Neuronal stem cell (in vitro differentiated cells): ENCODE measurements around the gene PSMD7.
A peak's percentile ranks its signal among the peaks of the same experiment; 100 is the strongest.

Experiments
- DNase-seq: peaks from one replicate; pipeline ENCODE4 v3.0.0-alpha.2; 2013; ENCODE audit warnings: low spot score
- H2AFZ ChIP-seq: one replicate; pipeline ENCODE4 v1.6.1; 2013; ENCODE audit warnings: mild to moderate bottlenecking, low read length, inconsistent platforms
- H2AK5ac ChIP-seq: 2 replicates; pipeline ENCODE4 v1.6.1; 2013; ENCODE audit warnings: low read depth, mild to moderate bottlenecking, inconsistent platforms, low read length, moderate library complexity, mixed read lengths
- H2BK120ac ChIP-seq: 2 replicates; pipeline ENCODE4 v1.6.1; 2013; ENCODE audit warnings: low read depth, mild to moderate bottlenecking, inconsistent platforms, low read length, moderate library complexity, mixed read lengths
- H2BK12ac ChIP-seq: one replicate; pipeline ENCODE4 v1.6.1; 2013; ENCODE audit warnings: low read length, inconsistent platforms
- H2BK15ac ChIP-seq: 2 replicates; pipeline ENCODE4 v1.6.1; 2013; ENCODE audit warnings: mild to moderate bottlenecking, low read length, inconsistent platforms, mixed read lengths
- H2BK5ac ChIP-seq: one replicate; pipeline ENCODE4 v1.6.1; 2013; ENCODE audit warnings: inconsistent platforms, mild to moderate bottlenecking, low read length, moderate library complexity
- H3K14ac ChIP-seq: one replicate; pipeline ENCODE4 v1.6.1; 2013; ENCODE audit warnings: low read length, inconsistent platforms
- H3K18ac ChIP-seq: 2 replicates; pipeline ENCODE4 v1.6.1; 2013; ENCODE audit warnings: low read length, inconsistent platforms
- H3K23ac ChIP-seq: 2 replicates; pipeline ENCODE4 v1.6.1; 2013; ENCODE audit warnings: low read depth, mild to moderate bottlenecking, mixed read lengths, low read length, inconsistent platforms; ENCODE audit not compliant: poor library complexity
- H3K27ac ChIP-seq: replicated peaks from 3 replicates; pipeline ENCODE4 v1.5.1; 2013; ENCODE audit warnings: low read length, inconsistent platforms
- H3K27me3 ChIP-seq, 3 experiments: 2 replicates each; pipeline ENCODE4 v1.6.1; 2013; ENCODE audit warnings: low read length in 3 of 3, mild to moderate bottlenecking in 2 of 3, inconsistent platforms in 1 of 3, low read depth in 1 of 3, mixed read lengths in 1 of 3, moderate library complexity in 1 of 3; ENCODE audit not compliant: control insufficient read depth in 3 of 3, insufficient read depth in 3 of 3
- H3K36me3 ChIP-seq, 2 donors: replicated peaks in 1 of 2; 2 replicates each; pipeline ENCODE4 v1.6.1; 2013; ENCODE audit warnings: low read length in 2 of 2; ENCODE audit not compliant: control insufficient read depth in 2 of 2, insufficient read depth in 2 of 2
- H3K4ac ChIP-seq: 2 replicates; pipeline ENCODE4 v1.6.1; 2013; ENCODE audit warnings: inconsistent platforms, mild to moderate bottlenecking, low read length, moderate library complexity
- H3K4me1 ChIP-seq, 2 donors: 1 replicate in 1 of 2; 2 replicates in 1 of 2; pipeline ENCODE4 v1.6.1; 2013; ENCODE audit warnings: low read length in 2 of 2, low read depth in 1 of 2; ENCODE audit not compliant: control insufficient read depth in 2 of 2, insufficient read depth in 1 of 2
- H3K4me2 ChIP-seq: one replicate; pipeline ENCODE4 v1.6.1; 2013; ENCODE audit warnings: mild to moderate bottlenecking, low read length, inconsistent platforms; ENCODE audit not compliant: insufficient read depth, poor library complexity, severe bottlenecking
- H3K4me3 ChIP-seq, 2 donors: 2 replicates each; pipeline ENCODE4 v1.5.1; 2013; ENCODE audit warnings: low read length in 2 of 2, mild to moderate bottlenecking in 2 of 2, inconsistent platforms in 1 of 2, moderate library complexity in 1 of 2
- H3K79me1 ChIP-seq: one replicate; pipeline ENCODE4 v1.6.1; 2013; ENCODE audit warnings: low read depth, mild to moderate bottlenecking, inconsistent platforms, low read length, moderate library complexity
- H3K9ac ChIP-seq: one replicate; pipeline ENCODE4 v1.6.1; 2013; ENCODE audit warnings: mild to moderate bottlenecking, low read depth, low read length, inconsistent platforms; ENCODE audit not compliant: poor library complexity
- H3K9me3 ChIP-seq, 2 donors: replicated peaks in 1 of 2; 2 replicates each; pipeline versions ENCODE3 to v1.6.1; 2013; ENCODE audit warnings: low read length in 2 of 2, mild to moderate bottlenecking in 2 of 2, inconsistent platforms in 1 of 2, low read depth in 1 of 2, mixed read lengths in 1 of 2, moderate library complexity in 1 of 2; ENCODE audit not compliant: control insufficient read depth in 2 of 2, insufficient read depth in 1 of 2
- H4K8ac ChIP-seq: one replicate; pipeline ENCODE4 v1.6.1; 2013; ENCODE audit warnings: low read depth, mild to moderate bottlenecking, inconsistent platforms, low read length, moderate library complexity
- H4K91ac ChIP-seq: one replicate; pipeline ENCODE4 v1.6.1; 2013; ENCODE audit warnings: low read length, low read depth, mild to moderate bottlenecking, inconsistent platforms; ENCODE audit not compliant: poor library complexity
- WGBS, 2 donors: extraction: QIAGEN DNeasy Blood & Tissue Kit; methylation state at CpG; one replicate each; pipeline ENCODE4 v1.1.7; 2013; ENCODE audit warnings: missing lambda C conversion rate in 2 of 2, mixed read lengths in 1 of 2; ENCODE audit not compliant: insufficient read length in 2 of 2, insufficient replicate concordance in 1 of 2; ENCODE audit errors: extremely low coverage in 2 of 2; 5-methylcytosine and 5-hydroxymethylcytosine counted together

Gene PSMD7

DNA sequence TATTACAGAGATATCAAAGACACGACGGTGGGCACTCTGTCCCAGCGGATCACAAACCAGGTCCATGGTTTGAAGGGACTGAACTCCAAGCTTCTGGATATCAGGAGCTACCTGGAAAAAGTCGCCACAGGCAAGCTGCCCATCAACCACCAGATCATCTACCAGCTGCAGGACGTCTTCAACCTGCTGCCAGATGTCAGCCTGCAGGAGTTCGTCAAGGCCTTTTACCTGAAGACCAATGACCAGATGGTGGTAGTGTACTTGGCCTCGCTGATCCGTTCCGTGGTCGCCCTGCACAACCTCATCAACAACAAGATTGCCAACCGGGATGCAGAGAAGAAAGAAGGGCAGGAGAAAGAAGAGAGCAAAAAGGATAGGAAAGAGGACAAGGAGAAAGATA is 8.7 kb downstream of the PSMD7 start:
- Histone ChIP-seq H2BK5ac (no peak overlapping the region), H3K4me1 (no peaks in the 10 kb centered on the region), H2BK15ac (no peak overlapping the region), H3K18ac (no peak overlapping the region), H3K4me2 (no peak overlapping the region), H2AK5ac (no peak overlapping the region), H4K8ac (no peak overlapping the region), H3K14ac (no peak overlapping the region), H3K79me1 (no peaks in the 10 kb centered on the region), H3K4me3 (no peak overlapping the region), H4K91ac (no peak overlapping the region), H2AFZ (no peak overlapping the region), H3K9ac (no peak overlapping the region), H3K36me3 (peaks cover 45 to 81% of the 10 kb centered on the region in 2 donors), H2BK12ac (no peak overlapping the region), H3K4ac (no peak overlapping the region), H3K23ac (no peak overlapping the region), H3K27me3 (no peaks in the 10 kb centered on the region), H2BK120ac (no peak overlapping the region), H3K9me3 (no peaks in the 10 kb centered on the region), H3K27ac (no peak overlapping the region)
- no CpG with 5 or more reads among the region's 11 CpGs for WGBS, 2 donors
- DNase-seq, result no peak

DNA sequence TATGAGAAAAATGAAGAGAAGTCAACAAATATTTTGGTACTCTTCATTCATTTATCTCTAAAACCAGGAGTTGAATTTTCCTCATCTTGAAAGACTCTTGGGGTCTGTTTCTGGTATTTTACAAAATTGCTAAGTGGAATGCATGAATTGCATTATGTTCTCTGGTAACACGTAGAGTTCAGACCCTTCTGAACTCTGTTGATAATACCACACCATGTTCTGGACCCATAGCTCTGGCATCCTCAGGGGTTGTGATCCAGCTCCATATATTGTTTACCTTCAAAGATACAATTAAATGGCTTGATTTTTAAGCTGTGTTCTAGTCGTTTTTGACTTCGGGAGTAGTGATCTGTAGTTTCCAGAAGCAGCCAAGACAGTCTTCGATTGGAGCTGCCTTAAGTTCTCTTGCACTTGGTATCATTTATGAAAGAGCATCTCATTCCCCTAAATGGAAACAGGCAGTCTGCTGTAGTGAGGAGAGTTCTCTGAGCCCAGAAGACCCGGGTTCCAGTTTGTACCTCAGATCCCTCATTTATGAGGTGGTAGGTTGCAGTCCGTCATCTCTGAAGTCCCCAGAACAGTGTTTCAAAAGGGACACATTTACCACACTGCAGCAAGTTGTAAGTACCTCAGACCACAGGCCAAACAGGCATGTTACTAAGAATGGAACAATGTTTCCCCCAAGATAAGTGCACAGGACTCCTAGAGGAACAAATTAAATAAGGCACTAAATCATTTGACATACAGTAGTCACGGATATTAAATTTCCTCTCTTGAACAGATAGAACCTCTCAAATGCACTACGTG is 9.6 kb downstream of the PSMD7 start:
- Histone ChIP-seq H3K23ac (no peak overlapping the region), H3K9me3 (no peaks in the 10 kb centered on the region), H3K4me1 (no peaks in the 10 kb centered on the region), H2BK5ac (no peak overlapping the region), H3K27ac (no peak overlapping the region), H4K91ac (no peak overlapping the region), H2BK12ac (no peak overlapping the region), H3K18ac (no peak overlapping the region), H3K4ac (no peak overlapping the region), H3K9ac (no peak overlapping the region), H2AFZ (no peak overlapping the region), H3K4me2 (no peak overlapping the region), H3K36me3 (peaks cover 40 to 72% of the 10 kb centered on the region in 2 donors), H3K27me3 (no peaks in the 10 kb centered on the region), H3K79me1 (no peaks in the 10 kb centered on the region), H4K8ac (no peak overlapping the region), H2AK5ac (no peak overlapping the region), H2BK120ac (no peak overlapping the region), H3K14ac (no peak overlapping the region), H2BK15ac (no peak overlapping the region), H3K4me3 (no peak overlapping the region)
- no peak for DNase-seq
- WGBS, 2 donors, result no CpG with 5 or more reads among the region's 8 CpGs

DNA sequence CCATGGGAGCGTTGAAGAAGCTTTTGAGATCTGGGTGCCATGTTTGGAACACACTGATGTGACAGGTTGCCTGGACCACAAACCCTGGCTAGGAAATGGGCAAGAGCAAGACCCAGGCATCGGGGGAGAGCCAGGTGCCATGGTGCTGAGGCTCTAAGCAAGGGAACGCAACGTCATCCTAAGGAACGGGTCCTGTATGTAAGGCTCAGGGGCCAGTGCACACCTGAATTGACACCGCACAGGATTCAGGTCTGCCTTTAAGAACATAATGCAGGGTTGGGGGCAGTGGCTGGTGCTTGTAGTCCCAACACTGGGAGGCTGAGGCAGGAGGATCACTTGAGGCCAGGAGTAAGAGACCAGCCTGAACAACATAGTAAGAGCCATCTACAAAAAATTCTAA is 10.8 kb downstream of the PSMD7 start:
- Histone ChIP-seq H3K27me3 (no peaks in the 10 kb centered on the region), H2AFZ (no peak overlapping the region), H2BK15ac (no peak overlapping the region), H2BK120ac (no peak overlapping the region), H3K9me3 (no peaks in the 10 kb centered on the region), H3K36me3 (peaks cover 29 to 60% of the 10 kb centered on the region in 2 donors), H3K79me1 (no peaks in the 10 kb centered on the region), H3K4me3 (peak overlapping the region in 1 of 2 donors; percentile 41), H2BK5ac (no peak overlapping the region), H3K14ac (no peak overlapping the region), H3K23ac (no peak overlapping the region), H4K91ac (no peak overlapping the region), H3K4me1 (no peaks in the 10 kb centered on the region), H2AK5ac (no peak overlapping the region), H3K4ac (no peak overlapping the region), H4K8ac (no peak overlapping the region), H3K9ac (no peak overlapping the region), H3K4me2 (no peak overlapping the region), H2BK12ac (no peak overlapping the region), H3K27ac (no peak overlapping the region), H3K18ac (no peak overlapping the region)
- no peak for DNase-seq
- no CpG with 5 or more reads among the region's 6 CpGs for WGBS, 2 donors

DNA sequence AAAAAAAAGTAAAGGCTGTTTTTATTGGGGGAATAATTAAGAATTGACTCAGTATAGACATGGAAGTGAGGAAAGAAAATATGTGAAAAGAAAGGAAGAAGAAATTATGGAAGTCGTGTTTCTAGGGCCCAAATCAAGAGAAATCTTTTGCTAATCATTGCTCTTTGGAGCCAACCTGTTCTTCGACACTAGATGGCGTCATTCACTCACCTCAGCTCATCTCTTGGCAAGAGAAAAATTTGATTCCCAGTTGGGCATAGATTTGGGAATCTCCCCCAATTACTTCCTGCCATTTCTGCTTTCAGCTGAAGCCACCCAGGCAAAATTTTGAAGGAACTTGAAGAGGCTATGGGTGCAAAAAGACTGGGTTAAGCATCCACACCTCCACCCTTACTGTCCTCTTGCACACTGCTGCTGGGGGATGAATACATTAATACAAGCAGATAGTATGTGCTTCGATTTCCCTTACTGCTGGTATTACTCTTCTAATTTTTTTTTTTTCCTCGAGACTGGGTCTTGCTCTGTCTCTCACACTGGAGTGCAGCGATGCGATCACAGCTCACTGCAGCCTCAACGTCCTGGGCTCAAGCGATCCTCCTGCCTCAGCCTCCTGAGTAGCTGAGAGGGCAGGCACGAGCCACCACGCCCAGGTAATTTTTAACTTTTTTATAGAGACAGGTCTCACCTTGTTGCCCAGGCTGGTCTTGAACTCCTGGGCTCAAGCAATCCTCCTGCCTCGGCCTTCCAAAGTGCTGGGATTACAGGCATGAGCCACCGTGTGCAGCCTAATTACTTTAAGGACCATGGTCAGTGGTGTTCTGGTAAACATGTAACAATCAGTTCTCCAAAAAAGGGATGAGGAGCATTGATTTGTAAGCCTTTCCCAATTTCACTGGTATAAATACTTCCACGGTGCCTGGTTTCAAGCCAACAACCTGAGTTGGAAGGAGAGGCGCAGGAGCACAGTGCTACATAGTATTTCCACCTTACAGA is 13.5 kb downstream of the PSMD7 start:
- Histone ChIP-seq H2AFZ (no peak overlapping the region), H3K36me3 (peaks cover 13 to 38% of the 10 kb centered on the region in 2 donors), H4K8ac (no peak overlapping the region), H3K27me3 (no peaks in the 10 kb centered on the region), H3K23ac (no peak overlapping the region), H3K4ac (no peak overlapping the region), H2BK12ac (no peak overlapping the region), H3K14ac (no peak overlapping the region), H3K4me1 (no peaks in the 10 kb centered on the region), H3K4me3 (no peak overlapping the region), H3K9ac (no peak overlapping the region), H3K27ac (no peak overlapping the region), H3K18ac (no peak overlapping the region), H2AK5ac (no peak overlapping the region), H2BK120ac (no peak overlapping the region), H2BK5ac (no peak overlapping the region), H4K91ac (no peak overlapping the region), H2BK15ac (no peak overlapping the region), H3K9me3 (no peaks in the 10 kb centered on the region), H3K4me2 (no peak overlapping the region), H3K79me1 (no peaks in the 10 kb centered on the region)
- DNase-seq, result peak; percentile 39
- no CpG with 5 or more reads among the region's 15 CpGs for WGBS, 2 donors
